ENCODE measurements around the gene ELFN2. TPM values are rescaled to one million over a fixed set of nuclear protein-coding genes. Genes with fewer than 3 reads are reported as not detected.
A peak's percentile ranks its signal among the peaks of the same experiment; 100 is the strongest.
"Not testable (repeated sequence)": the region's sequence is repeated elsewhere in the genome, so short reads cannot be mapped to it uniquely, and the experiment has no call there.

ELFN2 gene
- total RNA-seq, 6 experiments from 2014 or later = 1.2 to 5.8 (median 1.4) TPM

- Mint-ChIP-seq H3K27ac (peak overlapping the region; percentile 93), H3K36me3 (ENCODE audit: low read depth) (peaks cover 8% of the 10 kb centered on the region), H3K27me3 (ENCODE audit: insufficient read depth) (peaks cover 13% of the 10 kb centered on the region), H3K4me1 (ENCODE audit: low read depth) (peaks cover 59% of the 10 kb centered on the region), H3K4me3 (peak overlapping the region; percentile 43; the same call in 1 of the 2 replicates), H3K9me3 (peaks cover 12% of the 10 kb centered on the region; the same call in 1 of the 2 replicates)
- TF ChIP-seq, protein P1, sequence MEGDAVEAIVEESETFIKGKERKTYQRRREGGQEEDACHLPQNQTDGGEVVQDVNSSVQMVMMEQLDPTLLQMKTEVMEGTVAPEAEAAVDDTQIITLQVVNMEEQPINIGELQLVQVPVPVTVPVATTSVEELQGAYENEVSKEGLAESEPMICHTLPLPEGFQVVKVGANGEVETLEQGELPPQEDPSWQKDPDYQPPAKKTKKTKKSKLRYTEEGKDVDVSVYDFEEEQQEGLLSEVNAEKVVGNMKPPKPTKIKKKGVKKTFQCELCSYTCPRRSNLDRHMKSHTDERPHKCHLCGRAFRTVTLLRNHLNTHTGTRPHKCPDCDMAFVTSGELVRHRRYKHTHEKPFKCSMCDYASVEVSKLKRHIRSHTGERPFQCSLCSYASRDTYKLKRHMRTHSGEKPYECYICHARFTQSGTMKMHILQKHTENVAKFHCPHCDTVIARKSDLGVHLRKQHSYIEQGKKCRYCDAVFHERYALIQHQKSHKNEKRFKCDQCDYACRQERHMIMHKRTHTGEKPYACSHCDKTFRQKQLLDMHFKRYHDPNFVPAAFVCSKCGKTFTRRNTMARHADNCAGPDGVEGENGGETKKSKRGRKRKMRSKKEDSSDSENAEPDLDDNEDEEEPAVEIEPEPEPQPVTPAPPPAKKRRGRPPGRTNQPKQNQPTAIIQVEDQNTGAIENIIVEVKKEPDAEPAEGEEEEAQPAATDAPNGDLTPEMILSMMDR (IDR thresholded peaks at IDR 0.05) = no peak
- DNase-seq = peak; percentile 74
Observed at GRCh38 chr22:37329238-37330140, 97.8 kb downstream of the ELFN2 start.

DNA sequence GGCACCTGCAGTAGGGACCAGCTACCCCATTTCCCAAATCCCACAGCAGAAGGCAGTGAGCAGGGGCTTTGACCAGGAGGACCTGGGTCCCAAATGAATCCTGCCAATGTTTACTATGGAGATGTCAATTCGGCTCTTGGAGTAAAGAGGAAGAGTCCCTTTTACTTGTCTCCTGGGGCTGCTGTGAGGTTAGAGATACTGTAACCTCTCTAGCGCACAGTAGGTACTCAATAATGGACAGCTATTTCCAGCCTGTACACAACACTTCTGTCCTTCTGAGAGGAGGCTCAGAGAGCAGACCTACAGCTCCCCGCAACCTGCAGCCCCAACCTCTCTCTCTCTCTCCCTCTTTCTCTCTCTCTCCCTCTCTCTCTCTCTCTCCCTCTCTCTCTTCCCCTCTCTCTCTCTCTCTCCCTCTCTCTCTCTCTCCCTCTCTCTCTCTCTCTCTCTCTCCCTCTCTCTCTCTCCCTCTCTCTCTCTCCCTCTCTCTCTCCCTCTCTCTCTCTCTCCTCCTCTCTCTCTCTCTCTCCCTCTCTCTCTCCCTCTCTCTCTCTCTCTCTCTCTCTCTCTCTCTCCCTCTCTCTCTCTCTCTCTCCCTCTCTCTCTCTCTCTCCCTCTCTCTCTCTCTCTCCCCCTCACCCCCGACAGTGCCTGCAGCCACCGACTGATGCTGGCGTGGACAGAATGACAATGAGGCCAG is 98.6 kb downstream of the ELFN2 start:
- peak overlapping the region; percentile 43 for H3K4me3 Mint-ChIP-seq
- not testable (repeated sequence) for DNase-seq

GRCh38 chr22:37328017-37328416 is 99.3 kb downstream of the ELFN2 start:
- Mint-ChIP-seq H3K9me3 (peaks cover 12% of the 10 kb centered on the region; the same call in 1 of the 2 replicates), H3K36me3 (ENCODE audit: low read depth) (peaks cover 8% of the 10 kb centered on the region), H3K27ac (peak overlapping the region; percentile 93), H3K4me3 (peak overlapping the region; percentile 25; the same call in 1 of the 2 replicates), H3K27me3 (ENCODE audit: insufficient read depth) (peaks cover 15% of the 10 kb centered on the region), H3K4me1 (ENCODE audit: low read depth) (peaks cover 62% of the 10 kb centered on the region)
- TF ChIP-seq, protein P1 (IDR thresholded peaks at IDR 0.05) = no peak
- DNase-seq = peak; percentile 93

More for the DNA sequence above, 98.6 kb downstream of the ELFN2 start:
- Mint-ChIP-seq H3K27me3 (ENCODE audit: insufficient read depth) (peaks cover 15% of the 10 kb centered on the region), H3K27ac (peak overlapping the region; percentile 93), H3K9me3 (peaks cover 12% of the 10 kb centered on the region; the same call in 1 of the 2 replicates), H3K4me1 (ENCODE audit: low read depth) (peaks cover 60% of the 10 kb centered on the region)
- not testable (repeated sequence) for H3K36me3 Mint-ChIP-seq (ENCODE audit: low read depth)

- Mint-ChIP-seq H3K9me3 (peaks cover 12% of the 10 kb centered on the region; the same call in 1 of the 2 replicates), H3K36me3 (ENCODE audit: low read depth) (peaks cover 8% of the 10 kb centered on the region), H3K27ac (no peak overlapping the region), H3K4me1 (ENCODE audit: low read depth) (peaks cover 60% of the 10 kb centered on the region), H3K27me3 (ENCODE audit: insufficient read depth) (peaks cover 13% of the 10 kb centered on the region), H3K4me3 (no peak overlapping the region)
- TF ChIP-seq, protein P1 (IDR thresholded peaks at IDR 0.05) = no peak
- no peak for DNase-seq
Observed at GRCh38 chr22:37326726-37327125, 100.6 kb downstream of the ELFN2 start.

DNA sequence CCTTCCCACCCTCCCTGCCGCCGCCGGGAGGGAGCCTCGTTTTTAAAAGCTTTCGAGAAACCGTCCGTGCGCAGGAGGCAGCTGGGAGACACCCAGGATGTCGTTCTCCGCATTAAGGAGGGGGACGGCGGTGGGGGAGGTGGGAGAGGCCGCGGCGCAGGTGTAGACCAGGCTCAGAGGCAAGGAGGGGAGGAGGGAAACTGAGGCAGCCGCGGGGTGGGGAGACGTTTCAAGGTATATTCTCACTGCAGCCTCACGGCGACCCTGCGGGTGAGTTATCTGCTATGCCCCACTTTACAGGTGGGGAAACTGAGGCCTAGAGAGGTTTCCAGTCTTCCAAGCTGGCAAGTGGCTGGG is 102.3 kb downstream of the ELFN2 start:
- peaks cover 8% of the 10 kb centered on the region for H3K36me3 Mint-ChIP-seq (ENCODE audit: low read depth)

More for the DNA sequence above, 102.3 kb downstream of the ELFN2 start:
- H3K9me3 Mint-ChIP-seq = peaks cover 12% of the 10 kb centered on the region; the same call in 1 of the 2 replicates
- peaks cover 50% of the 10 kb centered on the region for H3K4me1 Mint-ChIP-seq (ENCODE audit: low read depth)
- no peak overlapping the region for H3K4me3 Mint-ChIP-seq
- DNase-seq = no peak
- TF ChIP-seq, protein P1 (IDR thresholded peaks at IDR 0.05) = no peak
- no peak overlapping the region for H3K27ac Mint-ChIP-seq
- peaks cover 13% of the 10 kb centered on the region for H3K27me3 Mint-ChIP-seq (ENCODE audit: insufficient read depth)
